HG03520 (cell line): ENCODE data around the gene BMPR1A.
"Not testable (repeated sequence)": the region's sequence is repeated elsewhere in the genome, so short reads cannot be mapped to it uniquely, and the experiment has no call there.

Source experiments
- ATAC-seq: cut with Tn5 transposase; IDR thresholded peaks from one replicate; pipeline ENCODE4 v1.9.1; 2021; ENCODE audit warnings: mild to moderate bottlenecking, moderate library complexity; ENCODE audit not compliant: unreplicated experiment

BMPR1A gene

DNA sequence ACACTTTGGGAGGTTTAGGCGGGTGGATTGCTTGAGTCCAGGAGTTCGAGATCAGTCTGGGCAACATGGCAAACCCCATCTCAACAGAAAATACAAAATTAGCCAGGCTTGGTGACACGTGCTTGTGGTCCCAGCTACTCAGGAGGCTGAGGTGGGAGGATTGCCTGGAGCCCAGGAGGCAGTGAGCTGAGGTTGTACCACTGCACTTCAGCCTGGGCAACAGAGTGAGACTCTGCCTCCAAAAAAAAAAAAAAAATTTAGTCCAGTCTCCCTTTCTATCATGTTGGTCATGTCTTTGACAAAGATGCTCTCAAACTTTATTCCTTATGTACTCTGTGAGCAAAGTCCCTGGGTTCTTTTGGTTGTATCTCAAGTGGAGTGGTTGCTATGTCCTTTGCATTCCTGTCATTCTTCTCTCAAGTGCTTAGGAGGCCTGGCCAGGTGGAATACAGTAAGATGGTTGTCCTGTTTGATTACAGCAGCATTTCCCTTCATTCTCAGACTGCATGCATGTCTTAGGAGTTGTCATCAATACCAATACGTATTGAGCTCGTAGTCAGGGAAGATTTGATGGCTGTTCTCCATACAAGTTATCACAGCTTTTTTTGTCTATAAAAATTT is 115.3 kb downstream of the BMPR1A start:
- no peak for ATAC-seq

DNA sequence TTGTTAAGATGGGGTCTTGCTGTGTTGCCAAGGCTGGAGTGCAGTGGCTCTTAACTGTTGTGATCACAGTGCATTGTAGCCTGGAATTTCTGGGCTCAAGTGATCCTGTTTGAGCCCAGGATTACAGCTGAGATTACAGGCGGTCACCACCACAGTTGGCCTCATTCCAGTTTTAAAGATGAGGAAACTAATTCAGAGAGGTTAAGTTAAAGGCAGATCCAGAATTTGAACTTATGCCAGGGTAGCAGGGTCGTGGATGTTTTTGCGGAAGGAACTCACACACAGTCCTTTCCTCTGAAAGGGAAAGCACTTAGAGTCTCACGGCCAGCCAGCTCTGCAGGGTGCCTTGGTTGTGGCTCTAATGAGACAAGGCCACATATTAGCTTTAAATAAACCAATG is 116.3 kb downstream of the BMPR1A start:
- no peak for ATAC-seq

GRCh38 chr10:86876748-86877147 is 120.3 kb downstream of the BMPR1A start:
- no peak for ATAC-seq

GRCh38 chr10:86878983-86879713 is 122.7 kb downstream of the BMPR1A start:
- no peak for ATAC-seq

DNA sequence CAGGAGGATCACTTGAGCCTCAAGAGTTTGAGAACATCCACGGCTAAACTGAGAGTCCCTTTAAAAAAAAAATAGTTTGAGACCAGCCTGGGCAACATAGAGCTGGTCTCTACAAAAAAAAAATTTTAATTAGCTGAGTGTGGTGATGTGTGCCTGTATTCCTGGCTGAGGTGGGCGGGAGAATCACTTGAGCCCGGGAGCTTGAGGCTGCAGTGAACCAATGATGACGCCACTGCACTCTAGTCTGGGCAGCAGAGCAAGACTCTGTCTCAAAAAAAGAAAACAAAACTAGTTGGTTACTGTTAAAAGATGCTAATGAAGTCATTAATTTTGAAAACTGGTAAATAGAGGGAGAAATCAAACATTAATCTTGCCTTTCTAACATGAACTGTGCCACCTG is 124.6 kb downstream of the BMPR1A start:
- no peak for ATAC-seq

DNA sequence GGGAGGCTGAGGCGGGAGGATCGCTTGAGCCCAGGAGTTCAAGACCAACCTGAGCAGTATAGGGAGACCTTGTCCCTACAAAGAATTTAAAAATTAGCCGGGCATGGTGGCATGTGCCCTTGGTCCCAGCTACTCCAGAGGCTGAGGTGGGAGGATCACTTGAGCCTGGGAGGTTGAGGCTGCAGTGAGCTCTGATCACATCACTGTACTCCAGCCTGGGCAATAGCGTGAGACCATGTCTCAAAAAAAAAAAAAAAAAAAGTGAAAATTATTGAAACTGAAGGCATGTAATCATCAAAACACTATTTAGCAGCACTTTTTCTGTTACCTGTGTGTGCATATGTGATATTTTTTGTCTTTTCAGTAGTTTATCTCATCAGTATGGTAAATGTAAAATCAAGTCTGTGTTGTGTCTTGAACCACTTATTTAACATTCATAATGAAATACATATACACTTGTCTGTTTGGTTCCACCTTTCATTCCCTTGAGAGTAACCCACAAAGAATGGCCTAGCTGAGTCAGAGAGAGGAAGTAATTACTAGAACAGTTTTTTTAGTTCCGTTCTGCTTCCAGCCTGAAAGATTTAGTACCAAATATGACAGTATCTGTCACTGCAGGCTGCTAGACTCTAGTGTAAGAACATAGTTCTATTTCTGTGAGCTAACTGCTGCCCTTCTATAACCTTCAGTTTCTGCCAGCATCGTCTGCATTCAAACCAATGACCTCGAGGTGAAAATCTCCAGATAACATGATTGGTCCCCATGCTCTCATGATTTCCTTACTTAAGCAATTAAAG is 132.4 kb downstream of the BMPR1A start:
- ATAC-seq, result peak; percentile 98

DNA sequence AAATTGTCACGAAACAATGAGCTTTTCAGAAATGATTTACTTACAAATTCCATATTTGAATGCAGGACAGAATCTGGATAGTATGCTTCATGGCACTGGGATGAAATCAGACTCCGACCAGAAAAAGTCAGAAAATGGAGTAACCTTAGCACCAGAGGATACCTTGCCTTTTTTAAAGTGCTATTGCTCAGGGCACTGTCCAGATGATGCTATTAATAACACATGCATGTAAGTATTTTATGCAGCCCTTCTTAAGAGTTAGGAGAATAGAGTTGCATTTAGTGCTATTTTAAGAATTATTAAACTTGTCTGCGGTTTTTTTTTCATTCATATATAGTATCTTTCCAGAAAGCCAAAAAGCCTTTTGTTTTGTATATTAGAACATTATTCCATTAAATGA is 133.6 kb downstream of the BMPR1A start:
- no peak for ATAC-seq

DNA sequence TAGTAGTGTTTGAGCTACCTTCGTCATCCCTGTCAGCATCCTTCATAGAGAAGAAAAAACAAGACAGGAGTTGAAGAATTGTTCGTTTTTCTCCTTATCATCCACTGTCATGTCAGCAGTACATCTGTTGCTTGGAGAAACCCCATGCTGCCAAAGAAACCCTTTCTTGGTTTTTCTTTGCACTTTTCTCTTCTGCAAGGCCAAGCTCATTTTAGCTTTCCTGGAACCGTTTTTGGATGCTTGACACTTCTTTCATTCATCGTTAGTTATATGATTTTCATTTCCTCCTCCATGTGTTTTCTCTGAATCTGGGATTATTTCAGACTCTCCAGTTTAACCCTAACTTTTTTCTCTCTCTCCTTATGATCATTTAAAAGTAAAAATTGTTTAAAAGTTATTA is 142.1 kb downstream of the BMPR1A start:
- no peak for ATAC-seq

DNA sequence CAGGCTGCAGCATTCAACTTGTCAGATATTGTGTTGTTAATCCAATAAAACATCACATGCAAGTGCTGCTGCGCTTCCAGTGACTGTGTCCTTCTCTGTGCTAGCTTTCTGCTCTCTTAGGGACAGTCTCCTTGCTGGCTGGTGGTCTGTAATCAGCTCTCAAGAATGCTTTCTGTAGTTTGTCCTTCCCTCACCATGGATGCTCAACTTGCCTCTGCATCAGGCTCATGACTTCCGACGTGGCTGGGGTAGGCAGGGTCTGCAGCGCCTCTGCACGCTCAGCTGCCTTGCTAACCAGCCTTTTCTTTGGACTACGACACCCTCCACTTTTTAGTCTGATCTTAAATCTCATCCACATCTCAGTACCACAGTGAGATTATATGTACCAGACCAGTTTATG is 142.7 kb downstream of the BMPR1A start:
- ATAC-seq, result no peak

- no peak for ATAC-seq
Measured at GRCh38 chr10:86899670-86900276, 143.4 kb downstream of the BMPR1A start.

GRCh38 chr10:86900955-86901354 is 144.5 kb downstream of the BMPR1A start:
- no peak for ATAC-seq

DNA sequence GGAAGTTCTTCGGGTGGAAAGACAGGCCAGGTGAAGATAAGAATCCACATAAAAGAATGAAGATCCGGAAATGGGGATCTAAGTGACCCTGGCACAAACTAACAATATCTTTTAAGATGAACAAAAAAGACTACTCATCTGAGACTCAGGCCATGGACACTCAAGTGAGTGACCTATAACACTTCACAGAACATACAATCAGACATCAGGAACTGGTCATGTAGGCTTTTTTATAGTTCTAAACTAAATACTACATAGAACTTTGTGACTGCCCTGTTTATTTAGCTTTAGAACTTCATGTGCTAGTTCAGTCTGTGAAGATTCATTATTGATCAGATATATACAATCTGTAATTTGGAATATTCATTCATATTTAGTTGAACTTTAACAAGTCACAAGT is 148.2 kb downstream of the BMPR1A start:
- no peak for ATAC-seq

GRCh38 chr10:86905429-86905828 is 149.0 kb downstream of the BMPR1A start:
- no peak for ATAC-seq

DNA sequence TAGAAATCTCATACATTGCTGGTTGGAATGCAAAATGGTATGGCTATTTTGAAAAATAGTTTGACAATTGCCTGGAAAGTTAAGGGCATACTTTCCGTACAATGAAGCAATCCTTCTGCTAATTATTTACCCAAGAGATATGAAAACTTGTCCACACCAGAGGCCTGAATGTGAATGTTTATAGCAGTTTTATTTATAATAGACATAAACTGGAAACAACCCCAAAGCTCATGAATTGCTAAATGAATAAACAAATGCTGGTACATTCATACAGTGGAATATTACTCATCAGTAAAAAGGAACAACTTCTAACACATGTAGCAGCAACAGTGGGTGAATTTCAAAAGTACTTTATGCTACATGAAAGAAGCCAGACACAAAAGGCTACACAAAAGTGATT is 158.3 kb downstream of the BMPR1A start:
- ATAC-seq, result no peak

- no peak for ATAC-seq
Measured at GRCh38 chr10:86918022-86918471, 161.6 kb downstream of the BMPR1A start.

DNA sequence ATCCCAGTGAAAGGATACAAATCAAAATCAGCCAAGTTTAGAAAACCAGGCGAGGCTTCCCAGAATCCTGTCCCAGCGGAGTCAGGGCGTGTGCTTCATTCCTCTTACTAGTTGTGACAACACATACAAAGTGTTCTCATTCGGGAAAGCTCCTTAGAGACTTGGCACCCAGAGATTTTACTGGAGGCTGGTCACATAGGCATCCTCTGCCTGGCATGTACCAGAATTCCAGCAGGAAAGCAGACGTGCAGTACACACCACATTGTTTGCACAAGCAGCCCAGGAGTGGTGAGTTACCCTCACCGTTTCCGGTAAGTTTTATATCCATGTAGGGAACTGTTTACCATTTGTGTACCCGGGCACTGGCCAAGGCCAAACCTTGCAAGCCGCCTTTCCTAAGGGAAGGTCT is 166.1 kb downstream of the BMPR1A start:
- ATAC-seq, result no peak

- no peak for ATAC-seq
Measured at GRCh38 chr10:86929468-86930380, 173.3 kb downstream of the BMPR1A start.

DNA sequence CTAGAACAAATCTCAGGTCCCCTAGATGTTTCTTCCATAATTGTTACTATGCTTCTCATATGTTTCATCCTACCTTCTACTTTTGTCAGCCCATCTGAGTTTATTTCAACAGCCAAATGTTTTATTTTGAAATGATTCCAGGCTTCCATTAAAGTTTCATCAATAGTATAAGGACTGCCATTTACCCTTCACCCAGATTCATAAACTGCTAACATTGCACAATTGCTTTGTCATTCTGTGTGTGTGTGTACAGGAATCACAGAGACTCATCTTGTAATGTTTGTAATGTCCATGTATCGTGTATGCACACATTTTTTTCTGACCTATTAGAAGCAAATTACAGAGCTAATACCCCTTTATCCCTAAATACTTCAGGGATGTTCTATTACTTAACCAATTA is 175.5 kb downstream of the BMPR1A start:
- ATAC-seq, result no peak

- ATAC-seq, result no peak
Measured at GRCh38 chr10:86932674-86933073, 176.3 kb downstream of the BMPR1A start.

- ATAC-seq, result not testable (repeated sequence)
Measured at GRCh38 chr10:86934162-86934711, 177.8 kb downstream of the BMPR1A start.
